WERI-Rb-1 (cell line): ENCODE data around the gene GPR37.

Experiments used
- DNase-seq: peaks from one replicate; pipeline ENCODE4 v3.0.0-alpha.2; 2020
- H3K27ac ChIP-seq: fragments of 250-450 bp; sonication (Bioruptor Pico); 2 replicates; pipeline ENCODE4 v1.5.1; 2020; ENCODE audit warnings: mild to moderate bottlenecking, moderate library complexity
- H3K27me3 ChIP-seq: fragments of 250-450 bp; sonication (Bioruptor Pico); 2 replicates; pipeline ENCODE4 v1.5.1; 2021; ENCODE audit warnings: mild to moderate bottlenecking, low read depth, moderate library complexity; ENCODE audit not compliant: insufficient read depth, severe bottlenecking
- H3K36me3 ChIP-seq: fragments of 250-450 bp; sonication (Bioruptor Pico); 2 replicates; pipeline ENCODE4 v1.5.1; 2020; ENCODE audit warnings: mild to moderate bottlenecking, moderate library complexity
- H3K4me3 ChIP-seq: 2 replicates; pipeline ENCODE4 v1.5.1; 2011; ENCODE audit warnings: low read depth, mild to moderate bottlenecking, control low read depth, low read length
- H3K9me3 ChIP-seq: fragments of 250-450 bp; sonication (Bioruptor Pico); 2 replicates; pipeline ENCODE4 v1.5.1; 2021; ENCODE audit warnings: mild to moderate bottlenecking, moderate library complexity; ENCODE audit not compliant: severe bottlenecking
- TF ChIP-seq, protein P1 (sequence below): IDR thresholded peaks from 2 replicates; pipeline ENCODE4 v1.5.1; 2011; ENCODE audit warnings: low read depth, mild to moderate bottlenecking, control low read depth, inconsistent platforms, low read length

GPR37 gene

GRCh38 chr7:124738639-124739038, 27.0 kb downstream of the GPR37 start:
- Histone ChIP-seq H3K27me3 (no peaks in the 10 kb centered on the region), H3K4me3 (no peak overlapping the region), H3K9me3 (no peaks in the 10 kb centered on the region), H3K27ac (no peak overlapping the region), H3K36me3 (no peaks in the 10 kb centered on the region)
- no peak for DNase-seq
- TF ChIP-seq, protein P1, sequence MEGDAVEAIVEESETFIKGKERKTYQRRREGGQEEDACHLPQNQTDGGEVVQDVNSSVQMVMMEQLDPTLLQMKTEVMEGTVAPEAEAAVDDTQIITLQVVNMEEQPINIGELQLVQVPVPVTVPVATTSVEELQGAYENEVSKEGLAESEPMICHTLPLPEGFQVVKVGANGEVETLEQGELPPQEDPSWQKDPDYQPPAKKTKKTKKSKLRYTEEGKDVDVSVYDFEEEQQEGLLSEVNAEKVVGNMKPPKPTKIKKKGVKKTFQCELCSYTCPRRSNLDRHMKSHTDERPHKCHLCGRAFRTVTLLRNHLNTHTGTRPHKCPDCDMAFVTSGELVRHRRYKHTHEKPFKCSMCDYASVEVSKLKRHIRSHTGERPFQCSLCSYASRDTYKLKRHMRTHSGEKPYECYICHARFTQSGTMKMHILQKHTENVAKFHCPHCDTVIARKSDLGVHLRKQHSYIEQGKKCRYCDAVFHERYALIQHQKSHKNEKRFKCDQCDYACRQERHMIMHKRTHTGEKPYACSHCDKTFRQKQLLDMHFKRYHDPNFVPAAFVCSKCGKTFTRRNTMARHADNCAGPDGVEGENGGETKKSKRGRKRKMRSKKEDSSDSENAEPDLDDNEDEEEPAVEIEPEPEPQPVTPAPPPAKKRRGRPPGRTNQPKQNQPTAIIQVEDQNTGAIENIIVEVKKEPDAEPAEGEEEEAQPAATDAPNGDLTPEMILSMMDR: no peak

DNA sequence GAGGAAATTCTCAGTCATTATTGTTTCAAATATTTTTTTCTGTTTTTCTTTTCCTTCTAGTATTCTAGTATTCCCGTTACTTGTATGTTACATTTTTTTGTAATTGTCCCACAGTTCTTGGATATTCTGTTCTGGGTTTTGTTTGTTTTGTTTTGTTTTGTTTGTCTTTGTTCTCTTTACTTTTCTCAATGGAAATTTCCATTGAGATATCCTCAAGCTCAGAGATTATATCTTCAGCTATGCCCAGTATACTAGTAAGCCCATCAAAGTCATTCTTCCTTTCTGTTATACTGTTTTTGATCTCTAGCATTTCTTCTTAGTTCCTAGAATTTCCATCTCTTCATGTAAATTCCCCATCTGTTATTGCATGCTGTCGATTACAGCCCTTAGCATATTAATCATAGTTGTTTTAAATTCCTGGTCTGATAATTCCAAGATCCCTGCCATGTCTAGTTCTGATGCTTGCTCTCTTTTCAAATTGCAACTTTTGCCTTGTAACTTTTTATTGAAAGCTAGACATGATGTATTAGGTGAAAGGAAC, 27.8 kb downstream of the GPR37 start:
- H3K27ac ChIP-seq: no peak overlapping the region
- DNase-seq: no peak

GRCh38 chr7:124728610-124729009, 37.0 kb downstream of the GPR37 start:
- DNase-seq: no peak
- TF ChIP-seq, protein P1: no peak

More for the DNA sequence above, 27.8 kb downstream of the GPR37 start:
- TF ChIP-seq, protein P1: no peak
- H3K4me3 ChIP-seq: no peak overlapping the region
- no peaks in the 10 kb centered on the region for H3K9me3 ChIP-seq
- no peaks in the 10 kb centered on the region for H3K27me3 ChIP-seq
- no peaks in the 10 kb centered on the region for H3K36me3 ChIP-seq

DNA sequence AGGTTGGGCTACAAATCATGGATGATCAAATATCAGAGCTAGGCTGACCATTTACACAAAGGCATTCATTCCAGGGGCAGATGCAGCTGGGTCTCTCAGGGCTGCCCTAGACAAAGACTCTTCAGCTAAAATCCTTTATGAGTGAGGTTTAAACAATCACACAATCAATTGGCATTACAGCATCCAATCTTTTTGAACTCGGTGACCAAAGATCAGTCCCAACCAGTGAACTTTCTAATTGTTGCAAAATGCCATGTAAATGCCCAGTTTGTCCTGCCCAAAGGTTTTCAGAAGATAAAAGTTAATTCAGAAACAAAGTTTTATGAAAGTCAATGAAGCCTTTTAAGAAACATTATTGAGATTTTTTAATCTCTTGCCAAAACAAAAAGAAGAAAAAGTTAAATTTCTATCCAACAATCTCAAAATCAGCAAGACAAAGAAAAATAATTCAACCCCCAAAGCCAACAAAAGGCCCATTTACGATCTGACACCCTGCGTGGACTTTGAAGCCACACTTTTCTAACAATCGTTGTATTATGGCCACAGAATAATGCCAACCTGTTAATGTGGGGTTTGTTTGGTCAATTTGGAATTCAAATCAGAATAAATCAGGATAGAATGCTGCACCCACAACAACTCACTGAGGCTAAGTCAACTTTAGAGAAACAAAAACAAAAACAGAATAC, 40.9 kb downstream of the GPR37 start:
- TF ChIP-seq, protein P1: no peak
- Histone ChIP-seq H3K27ac (no peak overlapping the region), H3K27me3 (no peaks in the 10 kb centered on the region), H3K36me3 (no peaks in the 10 kb centered on the region), H3K9me3 (no peaks in the 10 kb centered on the region), H3K4me3 (no peak overlapping the region)
- DNase-seq: no peak

More at GRCh38 chr7:124728610-124729009, 37.0 kb downstream of the GPR37 start:
- H3K4me3 ChIP-seq: no peak overlapping the region
- H3K9me3 ChIP-seq: no peaks in the 10 kb centered on the region
- no peaks in the 10 kb centered on the region for H3K36me3 ChIP-seq
- H3K27ac ChIP-seq: no peak overlapping the region
- H3K27me3 ChIP-seq: no peaks in the 10 kb centered on the region

DNA sequence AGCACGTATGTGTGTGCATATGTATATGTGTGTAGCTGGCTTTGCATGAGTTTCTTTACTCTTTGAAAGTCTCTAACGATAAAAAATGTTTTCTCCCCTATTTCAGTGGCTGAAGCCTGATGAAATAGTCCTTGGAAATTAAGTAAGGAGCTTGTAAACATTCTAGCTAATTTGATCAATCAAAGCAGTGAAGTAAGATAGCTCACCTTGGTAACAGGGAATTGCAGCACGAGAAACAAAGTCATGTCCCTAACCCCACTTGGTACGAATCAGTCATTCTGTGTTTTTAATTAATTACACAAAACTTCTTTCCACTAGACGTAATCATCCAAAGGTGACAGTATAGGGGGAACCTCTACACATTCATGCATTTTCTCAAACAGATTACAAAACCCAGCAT, 41.5 kb downstream of the GPR37 start:
- no peak overlapping the region for H3K27ac ChIP-seq
- no peak overlapping the region for H3K4me3 ChIP-seq
- H3K27me3 ChIP-seq: no peaks in the 10 kb centered on the region
- no peaks in the 10 kb centered on the region for H3K36me3 ChIP-seq
- DNase-seq: no peak
- TF ChIP-seq, protein P1: no peak
- no peaks in the 10 kb centered on the region for H3K9me3 ChIP-seq
